Measurements from ENCODE around the gene DCDC2.
"Not testable (repeated sequence)": the region's sequence is repeated elsewhere in the genome, so short reads cannot be mapped to it uniquely, and the experiment has no call there.

DCDC2 gene

DNA sequence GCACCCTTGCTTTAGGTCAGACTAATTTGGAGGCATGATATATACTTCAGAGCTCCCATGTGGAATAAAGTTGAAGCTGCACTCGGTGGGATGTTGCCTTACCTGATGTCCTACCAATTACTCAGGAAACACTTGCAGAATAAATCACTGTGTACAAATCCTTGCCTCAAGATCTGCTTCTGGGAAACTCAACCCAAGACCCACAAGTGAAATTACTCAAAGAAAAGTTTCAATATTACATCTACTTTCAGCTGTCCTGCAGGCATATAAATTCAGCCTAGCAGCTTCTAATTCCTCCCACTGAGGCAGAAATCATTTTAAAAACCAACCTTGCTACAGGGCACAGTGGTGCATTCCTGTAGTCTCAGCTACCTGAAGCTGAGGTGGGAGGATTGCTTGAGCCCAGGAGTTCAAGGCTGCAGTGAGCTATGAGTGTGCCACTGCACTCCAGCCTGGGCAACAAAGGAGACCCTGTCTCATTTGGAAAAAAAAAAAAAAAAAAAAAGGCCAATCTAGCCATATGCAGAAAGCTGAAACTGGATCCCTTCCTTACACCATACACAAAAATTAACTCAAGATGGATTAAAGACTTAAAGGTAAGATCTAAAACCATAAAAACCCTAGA is 20.7 kb upstream of the DCDC2 start:
- DNase-seq (ENCODE audit: low read depth): no peak

DNA sequence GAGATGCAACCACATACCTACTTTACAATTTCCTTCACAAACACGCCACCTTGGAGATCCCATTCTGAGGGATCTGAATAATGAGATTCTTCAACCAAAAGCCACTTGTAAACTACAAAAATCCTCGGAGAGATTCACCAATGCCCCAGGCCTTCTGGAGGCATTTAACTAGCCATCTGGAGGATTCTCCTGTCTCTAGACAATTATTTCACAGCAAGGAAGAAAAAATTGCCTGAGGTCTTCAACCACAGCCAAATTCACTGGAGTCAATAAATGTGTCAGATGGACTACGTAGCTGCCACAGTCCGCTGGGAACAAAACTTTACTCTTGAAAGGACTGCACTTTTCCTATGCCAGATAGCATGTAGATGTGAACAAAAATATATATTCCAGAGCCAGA is 19.0 kb upstream of the DCDC2 start:
- DNase-seq (ENCODE audit: low read depth): no peak

DNA sequence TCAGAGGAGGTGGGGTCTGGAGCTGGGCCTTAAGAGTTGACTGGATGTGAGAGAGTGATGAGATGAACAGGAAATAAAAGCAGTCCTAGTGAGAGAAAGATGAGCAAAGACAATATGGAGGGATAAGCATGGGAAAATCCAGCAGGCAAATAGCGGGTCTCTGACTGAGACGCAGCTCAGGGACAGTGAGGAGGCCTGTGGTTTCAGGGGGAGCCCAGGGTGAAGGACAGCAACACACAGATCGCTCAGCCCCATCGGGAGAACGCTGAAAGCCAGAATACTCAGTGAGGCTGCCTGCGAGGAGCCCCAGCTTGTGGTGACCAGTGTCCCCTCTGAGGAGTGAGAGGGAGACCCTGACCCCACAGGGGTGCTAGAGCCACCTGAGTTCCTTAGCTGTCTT is 16.8 kb upstream of the DCDC2 start:
- DNase-seq (ENCODE audit: low read depth): no peak

GRCh38 chr6:24365103-24365633 is 7.3 kb upstream of the DCDC2 start:
- DNase-seq (ENCODE audit: low read depth): not testable (repeated sequence)

DNA sequence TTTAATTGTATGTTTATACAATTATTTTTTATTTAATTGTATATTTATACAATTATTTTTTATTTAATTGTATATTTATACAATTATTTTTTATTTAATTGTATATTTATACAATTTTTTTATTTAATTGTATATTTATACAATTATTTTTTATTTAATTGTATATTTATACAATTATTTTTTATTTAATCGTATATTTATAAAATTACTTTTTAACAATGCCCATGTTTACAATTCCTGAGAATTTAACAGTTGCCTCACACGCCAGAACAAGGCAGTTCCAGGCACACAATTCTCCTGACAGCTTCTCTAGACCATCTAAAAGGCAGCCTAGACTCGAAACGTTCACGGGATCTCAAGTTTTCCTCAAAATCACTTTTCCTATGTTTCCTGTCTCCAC is 4.5 kb upstream of the DCDC2 start:
- not testable (repeated sequence) for DNase-seq (ENCODE audit: low read depth)

- peak; percentile 66 for DNase-seq (ENCODE audit: low read depth)
Observed at GRCh38 chr6:24359640-24360454, 2.0 kb upstream of the DCDC2 start.

DNA sequence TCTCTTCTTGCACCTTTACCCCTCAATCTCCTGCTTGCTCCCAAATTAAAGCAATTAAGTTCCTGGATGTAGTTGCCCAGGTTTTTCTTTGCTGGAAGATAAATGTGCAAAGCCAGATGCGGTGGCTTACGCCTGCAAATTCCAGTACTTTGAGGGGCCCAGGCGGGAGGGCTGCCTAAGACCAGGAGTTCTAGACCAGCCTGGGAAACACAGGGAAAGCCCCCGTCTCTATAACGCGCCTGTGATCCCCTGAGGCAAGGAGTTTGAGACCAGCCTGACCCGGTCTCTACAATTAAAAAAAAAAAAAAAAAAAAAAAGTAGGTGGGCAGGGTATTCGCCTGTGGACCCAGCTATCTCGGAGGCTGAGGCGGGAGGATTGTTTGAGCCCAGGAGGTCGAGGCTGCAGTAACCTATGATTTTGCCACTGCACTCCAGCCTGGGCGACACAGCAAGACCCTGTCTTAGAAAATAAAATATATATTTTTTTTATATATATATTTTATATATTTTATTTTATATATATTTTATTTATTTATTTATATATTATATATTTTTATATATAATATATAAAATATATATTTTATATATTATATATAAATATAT is 461 bp upstream of the DCDC2 start:
- DNase-seq (ENCODE audit: low read depth): no peak

DNA sequence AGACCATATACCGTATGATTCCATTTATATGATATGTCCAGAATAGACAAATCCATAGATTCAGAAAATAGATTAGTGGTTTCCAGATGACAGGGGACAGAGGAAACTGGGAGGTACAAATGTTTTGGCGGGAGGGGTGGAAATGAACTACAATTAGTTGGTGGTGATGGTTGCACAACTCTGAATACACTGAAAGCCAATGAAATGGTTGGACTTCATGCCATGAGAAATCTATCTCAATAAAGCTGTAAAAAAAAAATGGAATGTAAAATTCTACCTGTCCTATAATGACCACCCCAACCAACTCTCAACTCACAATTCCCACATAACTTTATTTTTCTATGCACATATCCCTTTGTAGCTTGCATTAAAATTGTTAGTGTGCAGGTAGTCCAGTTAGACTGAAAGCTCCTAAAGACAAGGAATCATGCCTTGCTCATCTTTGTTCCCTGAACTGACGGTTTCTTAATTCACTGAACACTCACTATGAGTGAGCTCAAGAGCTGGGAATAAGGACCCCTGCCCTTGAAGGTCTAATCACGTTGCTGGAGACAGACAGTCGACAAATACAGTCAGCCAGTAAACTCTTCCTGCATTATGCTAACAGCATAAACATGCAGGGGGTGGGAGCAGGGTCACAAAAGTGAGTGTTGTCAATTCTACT is 1.4 kb downstream of the DCDC2 start:
- DNase-seq (ENCODE audit: low read depth): no peak

- DNase-seq (ENCODE audit: low read depth): no peak
Observed at GRCh38 chr6:24355393-24355792, 2.5 kb downstream of the DCDC2 start.

DNA sequence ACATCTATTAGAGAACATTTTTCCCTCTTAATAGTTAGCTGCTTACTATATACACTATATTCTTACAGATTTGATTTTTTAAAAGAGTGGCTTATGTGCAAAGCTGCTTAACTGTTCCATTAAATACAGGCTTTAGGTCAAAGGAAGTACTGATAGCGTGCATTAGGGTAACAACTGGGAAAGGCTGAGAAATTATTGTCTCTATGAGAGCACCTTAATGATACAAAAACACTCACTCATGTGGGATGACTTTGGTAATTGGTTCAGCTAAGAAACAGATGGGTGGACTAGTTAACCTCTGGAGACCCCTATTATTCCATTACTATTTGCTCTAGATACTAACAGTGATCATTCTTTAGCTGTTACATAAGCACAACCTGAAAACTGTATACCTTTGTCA is 4.0 kb downstream of the DCDC2 start:
- DNase-seq (ENCODE audit: low read depth): no peak

- no peak for DNase-seq (ENCODE audit: low read depth)
Observed at GRCh38 chr6:24352434-24352833, 5.4 kb downstream of the DCDC2 start.

GRCh38 chr6:24344976-24345375 is 12.9 kb downstream of the DCDC2 start:
- no peak for DNase-seq (ENCODE audit: low read depth)

DNA sequence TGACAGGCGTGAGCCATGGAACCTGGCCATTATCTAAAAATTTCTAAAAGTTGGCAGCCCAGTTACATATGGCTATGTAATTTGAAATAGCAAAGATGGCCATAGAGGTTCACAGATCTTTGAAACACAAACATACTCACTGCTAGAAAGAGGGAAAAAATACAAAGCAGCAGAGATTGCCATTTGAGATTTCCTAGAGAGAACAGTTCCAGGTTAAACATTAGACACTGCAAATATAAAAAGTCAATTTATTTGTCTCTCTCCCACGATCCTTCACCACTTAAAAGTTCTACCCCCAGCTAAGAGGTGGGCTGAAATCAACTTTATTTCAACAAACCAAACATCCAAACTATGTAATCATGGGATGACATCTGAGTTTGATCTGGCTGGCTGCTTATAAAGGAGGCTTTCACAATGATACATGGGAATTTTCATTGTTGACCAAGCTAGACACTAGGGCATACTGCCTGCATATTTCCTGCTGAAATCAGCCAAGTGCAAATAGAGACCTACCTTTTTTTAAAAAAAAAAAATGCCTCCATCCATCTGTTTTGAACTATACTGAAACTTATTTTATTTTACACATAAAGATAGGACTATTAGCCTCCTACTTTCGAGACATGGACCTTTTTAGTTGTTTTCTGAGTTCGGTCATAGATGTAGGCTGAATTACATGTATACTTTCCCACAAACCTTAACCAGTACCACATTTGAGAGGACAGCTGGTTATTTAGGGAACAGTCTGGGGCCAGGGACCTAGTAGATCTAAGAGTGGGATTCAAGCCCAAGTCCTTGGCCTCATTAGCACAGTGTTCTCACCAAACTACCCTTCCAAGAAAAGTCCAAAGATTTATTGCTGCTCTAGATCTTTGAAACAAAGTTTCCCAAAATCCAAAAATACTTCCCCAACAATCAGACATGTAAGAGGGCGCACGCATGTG is 16.6 kb downstream of the DCDC2 start:
- DNase-seq (ENCODE audit: low read depth): no peak

DNA sequence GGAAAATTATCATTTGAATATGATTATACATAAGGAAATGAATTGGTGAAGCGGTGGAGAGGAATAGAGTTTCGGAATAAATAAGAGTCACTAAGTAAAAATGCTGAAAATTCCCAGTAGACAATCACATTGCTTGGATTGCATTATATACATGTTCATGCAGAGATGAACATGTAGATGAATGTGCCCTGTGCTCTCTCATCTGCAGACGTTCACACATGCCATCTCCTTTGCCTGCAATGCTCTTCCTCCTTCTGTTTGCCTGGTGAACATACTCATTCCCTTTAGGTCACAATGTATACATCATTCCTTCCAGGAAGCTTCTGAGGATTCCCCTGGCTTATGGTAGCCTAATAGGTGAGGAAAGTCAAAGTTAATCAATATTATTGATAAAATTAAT is 17.9 kb downstream of the DCDC2 start:
- no peak for DNase-seq (ENCODE audit: low read depth)

- no peak for DNase-seq (ENCODE audit: low read depth)
Observed at GRCh38 chr6:24334285-24334684, 23.6 kb downstream of the DCDC2 start.

GRCh38 chr6:24332317-24332716 is 25.5 kb downstream of the DCDC2 start:
- no peak for DNase-seq (ENCODE audit: low read depth)

- DNase-seq (ENCODE audit: low read depth): no peak
Observed at GRCh38 chr6:24330137-24330732, 27.6 kb downstream of the DCDC2 start.

GRCh38 chr6:24329451-24329850 is 28.4 kb downstream of the DCDC2 start:
- DNase-seq (ENCODE audit: low read depth): no peak

DNA sequence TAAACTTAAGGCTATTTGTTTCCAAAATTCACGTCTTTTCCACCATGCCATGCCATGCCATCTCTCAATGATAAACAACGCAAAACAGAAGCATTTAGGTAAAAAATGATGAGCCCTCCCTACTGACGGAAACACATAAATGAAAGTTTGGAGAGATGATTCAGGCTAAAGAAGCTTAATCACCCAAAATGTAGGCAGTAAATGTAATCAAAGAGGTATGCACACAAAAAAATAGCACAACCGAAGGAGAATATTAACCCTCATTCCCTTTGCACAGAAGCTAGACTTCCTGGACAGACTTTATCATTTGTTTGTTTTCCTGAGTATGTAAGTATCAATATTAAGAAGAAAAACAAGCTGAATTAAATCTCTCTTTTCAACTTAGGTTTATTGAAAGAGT is 28.8 kb downstream of the DCDC2 start:
- DNase-seq (ENCODE audit: low read depth): no peak

GRCh38 chr6:24327756-24328155 is 30.1 kb downstream of the DCDC2 start:
- no peak for DNase-seq (ENCODE audit: low read depth)

DNA sequence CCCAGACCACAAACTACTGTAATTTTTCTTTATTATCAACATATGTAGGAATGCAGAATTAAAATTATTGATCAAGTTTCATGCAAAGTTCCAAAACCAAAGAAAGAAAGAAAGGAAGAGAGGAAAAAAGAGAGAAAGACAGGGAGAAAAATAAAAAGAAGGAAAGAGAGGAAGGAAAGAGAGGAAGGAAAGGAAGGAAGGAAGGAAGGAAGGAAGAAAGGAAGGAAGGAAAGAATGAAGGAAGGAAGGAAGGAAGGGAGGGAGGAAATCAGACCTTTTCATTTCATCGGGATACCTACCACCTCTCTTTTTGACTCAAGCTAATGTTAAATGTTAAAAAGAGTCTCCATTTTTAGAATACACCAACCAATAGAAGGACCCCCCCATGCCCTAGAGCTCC is 31.9 kb downstream of the DCDC2 start:
- DNase-seq (ENCODE audit: low read depth): no peak

Measured in CMK (cell line).